ENCODE data around the gene DUSP23. TPM values are rescaled to one million over a fixed set of nuclear protein-coding genes. Genes with fewer than 3 reads are reported as not detected.

DUSP23 gene
- total and polyA plus RNA-seq, 10 of the 15 experiments (the other 5 are each of a cell fraction or from before 2014, with no cell fraction given): 1.1 to 6.9 (median 4.1) TPM; not detected in 1

DNA sequence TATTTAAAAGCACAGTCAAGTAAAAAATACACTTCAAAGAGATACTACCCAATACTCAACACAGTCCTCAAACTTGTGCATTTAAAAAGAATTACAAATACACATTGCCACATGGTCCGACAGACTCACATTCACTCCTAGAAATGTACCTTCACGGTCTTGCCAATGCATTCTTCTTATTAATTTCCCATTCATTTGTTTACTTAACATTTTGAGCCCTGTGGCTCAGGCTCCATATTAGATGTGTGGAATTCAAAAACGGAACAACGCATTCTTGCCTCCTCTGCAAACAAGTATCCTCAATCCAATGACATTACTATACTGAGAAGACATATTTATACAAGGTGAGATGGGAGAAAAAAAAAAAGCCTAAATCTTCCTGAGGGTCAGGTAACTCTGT, 2.5 kb upstream of the DUSP23 start:
- no TSS peak for BruUV-seq (replicated peaks)
- WGBS (ENCODE audit: insufficient coverage, insufficient replicate concordance, low lambda C conversion rate, missing lambda C conversion rate): 66% methylated on average over 4 of the region's 4 CpGs
- Histone ChIP-seq H3K4me2 (ENCODE audit: control insufficient read depth, insufficient read depth) (no peak overlapping the region), H3K4me1 (ENCODE audit: control insufficient read depth, insufficient read depth, low read length) (no peaks in the 10 kb centered on the region), H3K9ac (ENCODE audit: control insufficient read depth, insufficient read depth, low read length) (no peak overlapping the region), H3K9me3 (replicated peaks; ENCODE audit: control insufficient read depth, insufficient read depth, low read length) (no peaks in the 10 kb centered on the region), H3K27ac (ENCODE audit: control insufficient read depth, insufficient read depth) (no peak overlapping the region), H2AFZ (ENCODE audit: control insufficient read depth, low read depth, low read length) (no peak overlapping the region), H3K4me3 (no peak overlapping the region), H3K79me2 (ENCODE audit: control insufficient read depth, insufficient read depth, low read length) (no peaks in the 10 kb centered on the region), H3K27me3 (replicated peaks in 1 of 2; ENCODE audit: control insufficient read depth in 2 of 2, insufficient read depth in 2 of 2, low read length in 1 of 2) (no peaks in the 10 kb centered on the region), H3K36me3 (ENCODE audit: control insufficient read depth in 2 of 2, insufficient read depth in 2 of 2, low read length in 1 of 2) (no peaks in the 10 kb centered on the region), H4K20me1 (ENCODE audit: control insufficient read depth, insufficient read depth) (no peaks in the 10 kb centered on the region)
- intact Hi-C loops (cut with micrococcal nuclease; ENCODE audit: unreplicated experiment): no loop called here
- SMC1A ChIA-PET (ENCODE audit: uncharacterized antibody, unreplicated experiment): no interaction called here
- DNase-seq (ENCODE audit: low read depth, low spot score) (no peak), ATAC-seq (no peak), FAIRE-seq (no peak)
- RAD21 ChIA-PET (ENCODE audit: unreplicated experiment): no interaction called here
- TF ChIP-seq CBX3 (IDR thresholded peaks at IDR 0.05; ENCODE audit: borderline replicate concordance, low read depth) (no peak), RCOR1 (conservative IDR thresholded peaks at IDR 0.05; ENCODE audit: low read depth, low read length) (no peak), HDAC6 (IDR thresholded peaks at IDR 0.05; ENCODE audit: unreplicated experiment) (no peak), STAT1 (conservative IDR thresholded peaks at IDR 0.05) (no peak), HDAC2 (IDR thresholded peaks at IDR 0.05) (no peak), HDGF (IDR thresholded peaks at IDR 0.05) (no peak), FOXK2 (IDR thresholded peaks at IDR 0.05) (no peak), PAX8 (IDR thresholded peaks at IDR 0.05) (no peak), ZZZ3 (IDR thresholded peaks at IDR 0.05; ENCODE audit: control insufficient read depth, insufficient read length, low read depth) (no peak), RBBP5 (conservative IDR thresholded peaks at IDR 0.05) (no peak), ATF7 (IDR thresholded peaks at IDR 0.05; ENCODE audit: low read depth) (no peak), KAT2A (conservative IDR thresholded peaks at IDR 0.05; ENCODE audit: control insufficient read depth, low read depth, low read length) (no peak)
- TF ChIP-seq, protein P1, sequence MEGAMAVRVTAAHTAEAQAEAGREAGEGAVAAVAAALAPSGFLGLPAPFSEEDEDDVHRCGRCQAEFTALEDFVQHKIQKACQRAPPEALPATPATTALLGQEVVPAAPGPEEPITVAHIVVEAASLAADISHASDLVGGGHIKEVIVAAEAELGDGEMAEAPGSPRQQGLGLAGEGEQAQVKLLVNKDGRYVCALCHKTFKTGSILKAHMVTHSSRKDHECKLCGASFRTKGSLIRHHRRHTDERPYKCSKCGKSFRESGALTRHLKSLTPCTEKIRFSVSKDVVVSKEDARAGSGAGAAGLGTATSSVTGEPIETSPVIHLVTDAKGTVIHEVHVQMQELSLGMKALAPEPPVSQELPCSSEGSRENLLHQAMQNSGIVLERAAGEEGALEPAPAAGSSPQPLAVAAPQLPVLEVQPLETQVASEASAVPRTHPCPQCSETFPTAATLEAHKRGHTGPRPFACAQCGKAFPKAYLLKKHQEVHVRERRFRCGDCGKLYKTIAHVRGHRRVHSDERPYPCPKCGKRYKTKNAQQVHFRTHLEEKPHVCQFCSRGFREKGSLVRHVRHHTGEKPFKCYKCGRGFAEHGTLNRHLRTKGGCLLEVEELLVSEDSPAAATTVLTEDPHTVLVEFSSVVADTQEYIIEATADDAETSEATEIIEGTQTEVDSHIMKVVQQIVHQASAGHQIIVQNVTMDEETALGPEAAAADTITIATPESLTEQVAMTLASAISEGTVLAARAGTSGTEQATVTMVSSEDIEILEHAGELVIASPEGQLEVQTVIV (IDR thresholded peaks at IDR 0.05; ENCODE audit: borderline replicate concordance, partially characterized antibody): no peak
- POLR2A ChIA-PET: no interaction called here
- CTCF ChIA-PET: interaction anchor here (0.9 to 3.0 kb wide), 6 partner anchors 10 to 299 kb away, joined by 3 to 14 read pairs (median 3); no protein-coding TSS in a partner anchor
- in situ Hi-C loops (cut with MboI): no loop called here

Data from GM12878 (cell line).